HPDE6-E6E7 (cell line): ENCODE results near the gene WBP11.
A peak's percentile ranks its signal among the peaks of the same experiment; 100 is the strongest.

Experiments used
- DNase-seq: peaks from one replicate; pipeline ENCODE4 v3.0.0; 2011; ENCODE audit warnings: missing footprints; ENCODE audit errors: extremely low spot score

Gene WBP11

DNA sequence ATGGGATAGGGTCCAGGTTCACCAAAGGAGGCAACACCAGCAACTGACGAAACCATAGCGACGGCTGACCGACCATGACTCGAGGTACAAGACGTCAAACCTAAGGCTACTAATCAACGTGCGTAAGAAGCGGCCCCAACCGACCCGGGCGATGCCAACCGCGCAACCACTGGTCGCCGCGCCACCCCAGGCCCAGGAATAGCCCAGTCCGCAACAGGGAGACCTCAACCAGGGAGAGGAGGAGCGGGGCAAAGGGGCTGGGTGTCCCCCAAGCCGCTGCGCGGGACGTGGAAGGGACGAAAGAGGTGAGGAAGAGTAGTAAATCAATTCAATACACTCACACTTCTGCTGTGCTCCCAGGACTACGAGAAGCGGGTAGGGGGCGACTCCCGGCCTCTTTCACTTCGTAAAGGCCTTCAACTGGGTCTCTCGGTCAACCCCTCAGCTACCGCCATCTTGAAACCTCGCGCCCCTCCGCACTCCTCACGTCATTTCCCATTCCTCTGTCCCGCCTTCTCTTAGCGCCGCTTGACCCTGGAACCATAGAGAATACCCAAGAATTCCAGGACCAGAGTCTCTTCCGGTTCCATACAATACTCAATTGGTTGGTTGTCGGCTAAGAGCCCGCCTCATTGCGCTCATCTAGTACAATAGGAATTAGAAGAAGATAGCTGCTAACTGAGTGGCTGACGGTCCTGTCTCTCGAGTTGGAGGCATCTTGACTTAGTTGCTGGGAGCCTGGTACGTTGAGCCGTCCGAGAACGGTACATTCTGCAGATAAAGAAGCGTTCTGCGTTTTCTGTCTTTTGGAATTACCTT, at the start of gene WBP11, which contains the start of gene C12orf60:
Gene WBP11, minus strand, starts transcription at position 468 of the 819 bp plus-strand sequence. CDS start 2,095 bp downstream, outside the sequence.
Gene C12orf60, plus strand, starts transcription at position 660 of the 819 bp plus-strand sequence. CDS start 19,266 bp downstream, outside the sequence.
- peak; percentile 99 for DNase-seq

DNA sequence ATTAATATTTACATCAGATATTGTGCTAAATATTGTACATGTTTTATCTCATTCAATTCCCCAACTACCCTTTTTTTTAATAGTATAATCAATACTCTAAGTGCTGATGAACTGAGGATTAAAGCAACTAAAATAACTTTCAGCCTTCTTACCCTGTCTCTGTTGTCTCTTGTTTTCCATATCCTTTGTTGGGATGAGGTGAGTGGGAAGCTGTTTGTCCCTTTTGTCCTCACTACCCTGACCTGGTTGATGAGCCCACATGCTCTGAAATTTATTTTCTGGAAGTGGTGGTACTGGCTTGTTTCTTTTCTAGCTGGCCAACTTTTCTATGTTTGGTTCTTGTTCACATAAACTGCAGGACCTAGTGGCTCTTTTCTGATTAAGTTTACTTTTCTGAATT, 49.6 kb upstream of the WBP11 start:
- DNase-seq, result no peak

DNA sequence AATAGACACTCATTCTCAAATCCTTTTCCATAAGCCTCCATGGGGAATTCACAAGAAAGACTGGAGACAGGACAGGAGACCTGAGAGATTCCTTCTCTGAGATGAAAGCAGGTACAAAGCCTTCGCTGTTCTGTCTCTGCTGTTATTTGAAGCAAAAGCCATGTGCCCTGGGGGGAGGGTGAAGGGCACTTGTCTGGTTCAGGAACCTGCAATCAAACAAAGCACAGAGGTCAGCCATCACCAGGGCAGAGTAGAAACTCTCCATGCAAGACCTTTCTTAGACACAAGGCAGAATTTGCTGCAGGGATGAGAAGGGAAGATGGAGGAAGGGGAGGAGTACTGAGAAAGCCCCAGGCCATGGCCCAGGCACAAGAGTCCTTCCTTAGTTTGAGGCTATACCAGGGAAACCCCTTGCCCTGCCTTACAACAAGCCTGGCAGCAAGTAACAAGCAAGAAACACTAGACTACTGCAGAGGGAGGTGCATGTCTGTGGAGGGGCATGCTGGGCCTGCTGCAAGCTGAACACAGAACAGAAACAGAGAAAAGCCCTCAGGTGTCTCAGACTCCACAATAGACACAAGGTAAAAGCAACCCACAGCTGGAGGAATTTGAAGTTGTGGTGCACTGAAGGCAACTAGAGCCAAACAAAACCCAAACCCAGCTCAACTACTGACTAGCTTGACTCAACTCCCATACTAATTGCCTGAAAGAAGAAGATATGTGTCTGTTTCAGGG, 47.8 kb upstream of the WBP11 start:
- DNase-seq, result no peak

GRCh38 chr12:14849661-14850060, 46.4 kb upstream of the WBP11 start:
- DNase-seq, result no peak

- DNase-seq, result no peak
Measured at GRCh38 chr12:14846876-14847580, 43.8 kb upstream of the WBP11 start.

DNA sequence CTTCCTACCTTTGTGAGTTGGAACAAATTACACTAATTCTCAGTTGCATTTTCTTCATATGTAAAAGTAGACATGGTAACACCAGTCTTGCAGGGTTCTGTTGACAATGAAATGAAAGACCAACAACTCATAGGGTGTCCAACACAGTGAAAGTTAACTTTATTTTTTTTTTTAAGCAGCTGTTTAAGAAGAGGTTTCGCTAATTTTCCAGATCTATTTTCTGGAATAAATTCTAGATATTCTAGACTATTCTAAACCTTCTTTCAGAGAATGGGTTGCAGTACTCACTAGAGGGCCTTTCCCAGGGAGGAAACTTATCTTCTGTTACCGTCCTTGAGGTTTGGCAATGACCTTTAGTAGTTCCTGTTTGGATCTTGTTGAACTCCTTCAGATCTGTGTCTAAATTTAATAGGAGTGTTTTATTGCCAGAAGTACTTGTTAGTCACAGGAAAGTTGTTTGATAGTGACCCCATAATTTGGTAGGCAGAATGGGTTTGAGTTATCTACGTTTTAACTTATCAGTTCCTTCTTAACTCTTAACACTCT, 42.8 kb upstream of the WBP11 start:
- DNase-seq, result no peak

GRCh38 chr12:14845350-14845750, 42.1 kb upstream of the WBP11 start:
- DNase-seq, result no peak

GRCh38 chr12:14844401-14844800, 41.1 kb upstream of the WBP11 start:
- DNase-seq, result no peak

- DNase-seq, result no peak
Measured at GRCh38 chr12:14843425-14843887, 40.2 kb upstream of the WBP11 start, which contains the start of gene ART4. Gene ART4, minus strand, starts transcription at chr12:14843526. Its CDS starts 413 bp downstream, at chr12:14843113.

DNA sequence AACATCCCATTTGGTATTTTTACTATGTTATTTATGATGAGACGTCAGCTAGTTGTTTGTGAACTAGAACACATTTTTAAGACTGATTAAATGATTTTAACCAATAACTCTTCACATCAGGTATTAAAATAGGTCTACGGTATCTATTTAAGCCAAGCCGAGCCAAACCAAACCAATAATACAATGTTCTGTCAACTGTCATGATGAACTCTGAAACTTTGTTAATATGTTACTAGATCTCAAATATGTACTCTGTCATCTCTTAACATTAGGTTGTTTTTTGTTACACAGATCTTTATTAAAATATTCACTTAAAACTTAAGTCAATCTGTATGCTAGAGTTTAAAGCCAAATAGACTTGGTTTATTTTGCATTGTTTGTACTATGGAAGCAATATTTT, 39.0 kb upstream of the WBP11 start:
- no peak for DNase-seq

GRCh38 chr12:14841761-14842160, 38.5 kb upstream of the WBP11 start:
- DNase-seq, result no peak

- DNase-seq, result no peak
Measured at GRCh38 chr12:14840616-14841015, 37.3 kb upstream of the WBP11 start.

DNA sequence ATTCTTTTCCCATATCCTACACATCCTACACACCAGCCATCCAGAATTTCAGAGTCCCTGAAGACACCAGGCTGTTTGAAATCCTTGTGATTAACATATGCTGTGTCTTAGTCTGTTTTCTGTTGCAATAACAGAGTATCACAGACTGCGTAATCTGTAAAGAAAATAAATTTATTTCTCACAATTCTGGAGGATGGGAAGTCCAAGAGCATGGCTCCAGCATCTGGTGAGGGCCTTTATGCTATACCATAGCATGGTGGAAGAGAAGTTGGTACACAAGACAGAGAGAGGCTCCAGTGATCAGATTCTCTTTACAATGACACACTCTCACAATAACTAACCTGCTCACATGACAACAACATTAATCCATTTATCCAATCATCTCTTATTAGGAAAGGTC, 36.0 kb upstream of the WBP11 start:
- no peak for DNase-seq

DNA sequence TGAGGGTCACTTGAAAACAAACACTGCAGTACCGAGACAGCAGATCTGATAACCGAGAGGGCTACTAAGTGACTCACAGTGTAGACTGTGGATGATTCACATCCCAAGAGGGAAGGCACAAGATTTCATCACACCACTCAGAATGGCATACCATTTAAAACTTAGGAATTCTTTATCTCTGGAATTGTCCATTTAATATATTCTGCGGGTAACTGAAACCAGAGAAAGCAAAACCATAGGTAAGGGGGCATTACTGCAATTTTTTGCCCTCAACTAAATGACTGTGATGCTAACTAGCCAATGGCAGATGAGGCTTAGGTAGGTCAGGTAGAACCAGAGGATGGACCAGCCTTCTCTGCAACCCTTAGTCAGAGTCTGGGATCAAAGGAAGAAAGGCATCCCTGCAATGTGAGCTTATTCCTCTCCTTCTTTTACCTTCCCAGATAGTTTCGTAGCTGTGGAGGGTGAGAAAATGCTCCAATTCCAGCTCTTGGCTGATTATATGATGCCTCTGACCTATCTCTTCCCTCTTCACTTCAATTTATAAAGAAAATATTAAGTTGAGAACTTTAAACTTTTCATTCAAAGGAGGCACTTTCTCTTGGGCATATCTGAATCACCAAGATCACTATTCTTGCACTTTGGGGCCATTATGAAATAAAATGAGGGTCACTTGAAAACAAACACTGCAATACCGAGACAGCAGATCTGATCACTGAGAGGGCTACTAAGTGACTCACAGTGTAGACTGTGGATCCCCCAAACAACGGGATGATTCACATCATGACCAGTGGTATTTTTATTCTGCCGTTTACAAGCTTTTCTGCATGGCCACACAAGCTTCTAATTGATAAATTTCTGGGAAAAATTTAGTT, 33.3 kb upstream of the WBP11 start:
- peak; percentile 32 for DNase-seq

- no peak for DNase-seq
Measured at GRCh38 chr12:14834509-14834908, 31.2 kb upstream of the WBP11 start.

- no peak for DNase-seq
Measured at GRCh38 chr12:14833952-14834351, 30.7 kb upstream of the WBP11 start.

DNA sequence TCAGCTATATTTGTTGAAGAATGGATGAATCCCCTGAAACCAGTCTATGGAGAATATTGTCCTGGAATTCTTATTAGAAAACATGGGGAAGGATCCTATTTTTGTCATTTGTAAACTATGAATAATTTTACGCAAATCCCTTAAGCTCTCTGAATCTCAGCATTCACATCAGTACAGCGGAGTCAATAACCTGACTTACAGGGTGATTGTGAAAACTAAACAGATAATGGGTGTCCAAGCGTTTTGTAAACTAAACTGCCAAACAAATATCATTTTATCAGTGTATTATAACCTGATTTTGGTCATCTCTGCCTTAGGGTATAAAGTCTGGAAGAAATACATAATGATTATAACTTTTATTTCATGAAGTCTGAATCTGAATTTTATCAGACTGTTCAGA, 30.1 kb upstream of the WBP11 start:
- no peak for DNase-seq

GRCh38 chr12:14828892-14829291, 25.6 kb upstream of the WBP11 start:
- no peak for DNase-seq

- no peak for DNase-seq
Measured at GRCh38 chr12:14827043-14827442, 23.8 kb upstream of the WBP11 start.

GRCh38 chr12:14826491-14826890, 23.2 kb upstream of the WBP11 start:
- DNase-seq, result no peak

- DNase-seq, result no peak
Measured at GRCh38 chr12:14825256-14825655, 22.0 kb upstream of the WBP11 start.
